A549 (cell line): ENCODE measurements around the gene DRAXIN. TPM values are rescaled to one million over a fixed set of nuclear protein-coding genes. Genes with fewer than 3 reads are reported as not detected.

Source experiments
- ATAC-seq, 2 experiments: fragments of 200-7000 bp in 1 of 2; fragments of >200 bp in 1 of 2; cut with Nextera tagmentation in 1 of 2; cut with Tn5 transposase in 1 of 2; 3 replicates each; pipeline versions ENCODE4 v1.8.0 to v1.9.1; 2018 to 2020; ENCODE audit warnings: mild to moderate bottlenecking in 1 of 2, moderate library complexity in 1 of 2
- CTCF ChIA-PET: fragments of 300-600 bp; sonication (Branson Sonifier 250); formaldehyde crosslinking; extraction: SDS; loops from one replicate; lab custom pipeline; 2021; ENCODE audit warnings: antibody characterized with exemption, inconsistent platforms; lab: Yijun Ruan, JAX
- POLR2A ChIA-PET: fragments of 350-600 bp; formaldehyde crosslinking; extraction: SDS; loops from one replicate; lab custom pipeline; 2021; ENCODE audit warnings: antibody characterized with exemption, inconsistent platforms; lab: Yijun Ruan, JAX
- DNase-seq, 2 experiments: peaks; one replicate each; pipeline versions ENCODE4 v3.0.0 to v3.0.0-alpha.2; 2011 to 2016; ENCODE audit warnings: low read depth in 1 of 2, low spot score in 1 of 2
- FAIRE-seq: peaks from 2 replicates; lab custom pipeline; 2011; peaks lifted over from hg19 to GRCh38; lab: Jason Lieb, UNC
- H3K27ac ChIP-seq, 2 experiments: fragments of >200 bp; sonication (Bioruptor Twin); formaldehyde crosslinking; 3 replicates each; pipeline ENCODE4 v1.5.1; 2016 to 2017
- H3K4me1 ChIP-seq: fragments of >200 bp; sonication (Bioruptor Twin); formaldehyde crosslinking; 3 replicates; pipeline ENCODE4 v1.6.1; 2016
- H3K4me2 ChIP-seq: fragments of >200 bp; sonication (Bioruptor Twin); formaldehyde crosslinking; 3 replicates; pipeline ENCODE4 v1.6.1; 2016
- H3K4me3 ChIP-seq: fragments of >200 bp; sonication (Bioruptor Twin); formaldehyde crosslinking; 3 replicates; pipeline ENCODE4 v1.5.1; 2016
- H3K9me3 ChIP-seq: fragments of >200 bp; sonication (Bioruptor Twin); formaldehyde crosslinking; 3 replicates; pipeline ENCODE4 v1.6.1; 2016
- CBX2 ChIP-seq: fragments of 200-600 bp; sonication (generic); IDR thresholded peaks from 2 replicates; pipeline ENCODE4 v1.6.1; 2016; ENCODE audit warnings: low read depth, mild to moderate bottlenecking, borderline replicate concordance
- CEBPB ChIP-seq, 2 experiments: fragments of >200 bp in 1 of 2; sonication (Bioruptor Twin) in 1 of 2; formaldehyde crosslinking in 1 of 2; IDR thresholded peaks; 2 replicates each; pipeline ENCODE4 v1.6.1; 2012 to 2016
- CTCF ChIP-seq: fragments of >200 bp; sonication (Bioruptor Twin); formaldehyde crosslinking; IDR thresholded peaks from 3 replicates; pipeline ENCODE4 v1.5.1; 2016
- EHMT2 ChIP-seq: fragments of 200-600 bp; sonication (generic); IDR thresholded peaks from 2 replicates; pipeline ENCODE4 v1.6.1; 2016; ENCODE audit warnings: antibody characterized with exemption, low read depth, mild to moderate bottlenecking, moderate library complexity
- EP300 ChIP-seq, 2 experiments: fragments of >200 bp; sonication (Bioruptor Twin); formaldehyde crosslinking; IDR thresholded peaks; 2 replicates in 1 of 2; 3 replicates in 1 of 2; pipeline ENCODE4 v1.6.1; 2016 to 2017
- FOSB ChIP-seq: fragments of 250-450 bp; sonication (Bioruptor Pico); IDR thresholded peaks from 2 replicates; pipeline ENCODE4 v1.5.0; 2020; ENCODE audit warnings: mild to moderate bottlenecking, moderate library complexity
- FOSL2 ChIP-seq, 2 experiments: fragments of 450-650 bp in 1 of 2; fragments of >200 bp in 1 of 2; sonication (Bioruptor Twin) in 1 of 2; formaldehyde crosslinking; IDR thresholded peaks; 2 replicates each; pipeline versions ENCODE4 v1.5.0 to v1.6.1; 2016 to 2020; ENCODE audit warnings: mild to moderate bottlenecking in 1 of 2, moderate library complexity in 1 of 2
- HEYL ChIP-seq: fragments of 250-450 bp; sonication (Bioruptor Pico); IDR thresholded peaks from 2 replicates; pipeline ENCODE4 v1.8.0; 2021; ENCODE audit warnings: mild to moderate bottlenecking, moderate library complexity
- HOXB13 ChIP-seq: fragments of 250-450 bp; sonication (Bioruptor Pico); IDR thresholded peaks from 2 replicates; pipeline ENCODE4 v1.5.0; 2020; ENCODE audit warnings: low read depth, mild to moderate bottlenecking, moderate library complexity
- KDM5A ChIP-seq: fragments of 200-600 bp; sonication (generic); IDR thresholded peaks from 2 replicates; pipeline ENCODE4 v1.6.1; 2016; ENCODE audit warnings: antibody characterized with exemption, mild to moderate bottlenecking
- MAFK ChIP-seq: fragments of 450-650 bp; IDR thresholded peaks from 2 replicates; pipeline ENCODE4 v1.6.1; 2014; ENCODE audit not compliant: partially characterized antibody
- MAZ ChIP-seq: fragments of 150-350 bp; IDR thresholded peaks from 2 replicates; pipeline ENCODE4 v1.6.1; 2014; ENCODE audit warnings: antibody characterized with exemption, low read depth, low read length, borderline replicate concordance
- MYC ChIP-seq: IDR thresholded peaks from 2 replicates; pipeline ENCODE4 v1.6.1; 2012; ENCODE audit warnings: mild to moderate bottlenecking, inconsistent platforms, low read length, improper control_type of control experiment, borderline replicate concordance
- NPAS2 ChIP-seq: fragments of 250-450 bp; sonication (Bioruptor Pico); IDR thresholded peaks from 2 replicates; pipeline ENCODE4 v1.8.0; 2022; ENCODE audit warnings: mild to moderate bottlenecking, moderate library complexity, borderline replicate concordance
- POLR2AphosphoS2 ChIP-seq: conservative IDR thresholded peaks from 2 replicates; pipeline ENCODE4 v1.6.1; 2012; ENCODE audit warnings: low read length, improper control_type of control experiment, inconsistent platforms
- RCOR1 ChIP-seq: fragments of 150-350 bp; IDR thresholded peaks from 2 replicates; pipeline ENCODE4 v1.6.1; 2014; ENCODE audit warnings: antibody characterized with exemption, low read length, low read depth
- REST ChIP-seq: fragments of 200-600 bp; sonication (generic); IDR thresholded peaks from 2 replicates; pipeline ENCODE4 v1.6.1; 2016; ENCODE audit warnings: antibody characterized with exemption, mild to moderate bottlenecking, moderate library complexity
- RFX5 ChIP-seq: fragments of 450-650 bp; IDR thresholded peaks from 2 replicates; pipeline ENCODE4 v1.7.1; 2014; ENCODE audit warnings: antibody characterized with exemption, mild to moderate bottlenecking, moderate library complexity
- TFCP2L1 ChIP-seq: fragments of 250-450 bp; sonication (Bioruptor Pico); IDR thresholded peaks from 2 replicates; pipeline ENCODE4 v1.5.0; 2021; ENCODE audit warnings: mild to moderate bottlenecking
- TP53 ChIP-seq: fragments of 250-450 bp; sonication (Bioruptor Pico); IDR thresholded peaks from 2 replicates; pipeline ENCODE4 v1.5.0; 2021; ENCODE audit warnings: mild to moderate bottlenecking, moderate library complexity
- ZC3H11A ChIP-seq: fragments of 450-650 bp; IDR thresholded peaks from 2 replicates; pipeline ENCODE4 v1.6.1; 2014; ENCODE audit warnings: antibody characterized with exemption, mild to moderate bottlenecking
- ZNF302 ChIP-seq: fragments of 250-450 bp; sonication (Bioruptor Pico); IDR thresholded peaks from 2 replicates; pipeline ENCODE4 v1.9.0; 2021; ENCODE audit warnings: inconsistent platforms, mild to moderate bottlenecking, moderate library complexity
- WGBS: methylation state at CpG from one replicate; pipeline ENCODE4 v1.1.6; 2017; ENCODE audit errors: missing lambda C conversion rate; 5-methylcytosine and 5-hydroxymethylcytosine counted together
- polyA plus RNA-seq, 4 experiments: library from polyadenylated mRNA; depleted of rRNA in 3 of 4; stranded (reverse); fragments of >200 nt; fragmentation: RNase III in 1 of 4; extraction: RNeasy Plus Mini Kit Qiagen cat#74134 plus additional on column Dnase treatment in 1 of 4; gene quantifications; 2 replicates in 3 of 4; 3 replicates in 1 of 4; pipeline ENCODE4 v1.2.3, GENCODE V29; 2011 to 2017

The DRAXIN gene
- polyA plus RNA-seq, 2 of the 4 experiments (the other 2 are of a cell fraction) = 0.03 TPM; not detected in 1

GRCh38 chr1:11693024-11693590 is 1.6 kb downstream of the DRAXIN start:
- ATAC-seq = peak; percentile 43 to 50; a peak in 3 of 6 replicates
- POLR2A ChIA-PET = no interaction called here
- TF ChIP-seq FOSL2 (IDR thresholded peaks at IDR 0.05) (no peak), FOSL2 (CRISPR knock-in tag; IDR thresholded peaks at IDR 0.05) (no peak), HEYL (CRISPR knock-in tag) (no peak), MAFK (no peak), ZNF302 (CRISPR knock-in tag) (no peak), NPAS2 (CRISPR knock-in tag) (no peak), HOXB13 (no peak), CTCF (no peak), FOSB (no peak), MAZ (no peak), TP53 (CRISPR knock-in tag) (no peak), REST (no peak), RCOR1 (no peak), MYC (no peak), EP300 (IDR thresholded peaks at IDR 0.05) (no peak)
- TF ChIP-seq, all 56 proteins: peak for 0
- Histone ChIP-seq H3K4me1 (no peaks in the 10 kb centered on the region), H3K9me3 (no peaks in the 10 kb centered on the region), H3K27ac (no peak overlapping the region), H3K4me3 (no peak overlapping the region), H3K4me2 (no peak overlapping the region)
- WGBS = 3% methylated on average over 5 of the region's 6 CpGs
- DNase-seq (peak in 1 of 2 experiments; percentile 28), FAIRE-seq (no peak)
- CTCF ChIA-PET = interaction anchor here (0.6 to 3.7 kb wide), 3 partner anchors 17 to 44 kb away, joined by 3 to 14 read pairs (median 3); no protein-coding TSS in a partner anchor

GRCh38 chr1:11693917-11694316 is 2.4 kb downstream of the DRAXIN start:
- Histone ChIP-seq H3K4me2 (no peak overlapping the region), H3K9me3 (no peaks in the 10 kb centered on the region), H3K4me1 (no peaks in the 10 kb centered on the region), H3K4me3 (no peak overlapping the region), H3K27ac (no peak overlapping the region)
- 29% methylated on average over 5 of the region's 5 CpGs for WGBS
- ChIA-PET CTCF (interaction anchor here (0.8 to 3.7 kb wide), 3 partner anchors 26 to 45 kb away, joined by 3 to 14 read pairs (median 3); no protein-coding TSS in a partner anchor), POLR2A (no interaction called here)
- no peak for TF ChIP-seq TFCP2L1 (CRISPR knock-in tag)
- no peak for TF ChIP-seq EHMT2
- no peak for TF ChIP-seq CBX2
- TF ChIP-seq RCOR1 = no peak
- TF ChIP-seq FOSL2 (IDR thresholded peaks at IDR 0.05) = no peak
- TF ChIP-seq FOSL2 (CRISPR knock-in tag; IDR thresholded peaks at IDR 0.05) = no peak
- TF ChIP-seq RFX5 = no peak
- no peak for TF ChIP-seq KDM5A
- no peak for TF ChIP-seq CEBPB (IDR thresholded peaks at IDR 0.05)
- TF ChIP-seq POLR2AphosphoS2 = no peak
- TF ChIP-seq ZC3H11A = no peak
- no peak for FAIRE-seq
- peak in 1 of 2 experiments; percentile 14; a peak in 1 of 6 replicates for ATAC-seq
- no peak for DNase-seq
